SW 1271 (cell line): ENCODE data around the gene CGN.

Source experiments
- DNase-seq, 2 experiments: peaks; one replicate each; lab custom pipeline; 2025; lab: John Stamatoyannopoulos, UW

The CGN gene

DNA sequence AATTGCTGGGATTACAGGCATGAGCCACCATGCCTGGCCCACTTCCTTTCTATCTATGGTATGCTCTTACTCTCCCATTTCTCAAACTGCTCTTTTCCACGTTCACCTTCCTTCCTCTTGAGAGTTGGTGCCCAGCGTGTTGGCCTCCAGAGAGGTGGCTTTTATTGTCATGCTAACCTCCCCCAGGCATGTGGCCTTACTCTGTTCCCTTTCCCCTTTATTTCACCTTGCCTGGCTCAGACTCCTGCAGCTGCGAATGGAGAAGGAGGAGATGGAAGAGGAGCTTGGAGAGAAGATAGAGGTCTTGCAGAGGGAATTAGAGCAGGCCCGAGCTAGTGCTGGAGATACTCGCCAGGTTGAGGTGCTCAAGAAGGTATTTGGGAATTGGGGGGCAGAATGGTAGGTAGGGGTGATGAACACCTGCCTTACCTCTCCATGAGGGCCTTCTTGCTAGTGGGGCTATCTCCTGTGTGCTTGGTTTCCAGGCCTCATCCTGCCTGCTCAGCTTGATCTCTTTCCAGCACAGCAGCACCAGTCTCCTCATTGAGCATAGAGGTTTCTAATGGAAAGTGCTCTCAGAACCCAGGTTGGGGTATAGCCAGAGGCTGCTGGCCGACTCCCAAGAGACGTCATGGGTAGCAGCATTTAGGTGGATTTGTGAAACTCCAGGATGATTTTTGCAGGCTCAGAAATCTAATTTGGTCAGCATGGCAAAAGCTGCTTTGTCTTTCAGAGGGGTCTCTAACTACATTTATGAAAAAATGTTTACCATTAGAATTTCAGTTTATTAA is 15.7 kb downstream of the CGN start:
- DNase-seq = no peak

DNA sequence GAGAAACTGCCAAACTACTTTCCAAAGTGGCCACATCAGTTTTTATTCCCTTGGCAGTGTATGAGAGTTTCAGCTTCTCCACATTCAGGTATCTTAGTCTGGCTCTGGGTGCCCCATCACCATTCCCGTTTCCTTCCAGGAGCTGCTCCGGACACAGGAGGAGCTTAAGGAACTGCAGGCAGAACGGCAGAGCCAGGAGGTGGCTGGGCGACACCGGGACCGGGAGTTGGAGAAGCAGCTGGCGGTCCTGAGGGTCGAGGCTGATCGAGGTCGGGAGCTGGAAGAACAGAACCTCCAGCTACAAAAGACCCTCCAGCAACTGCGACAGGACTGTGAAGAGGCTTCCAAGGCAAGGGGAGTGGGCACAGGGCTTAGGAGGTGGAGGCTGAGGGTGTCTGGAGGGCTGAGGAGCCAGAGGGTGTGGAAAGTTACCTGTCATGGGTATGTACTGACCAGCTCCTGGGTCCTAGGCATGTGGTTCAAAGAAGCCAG is 18.1 kb downstream of the CGN start:
- DNase-seq = no peak

DNA sequence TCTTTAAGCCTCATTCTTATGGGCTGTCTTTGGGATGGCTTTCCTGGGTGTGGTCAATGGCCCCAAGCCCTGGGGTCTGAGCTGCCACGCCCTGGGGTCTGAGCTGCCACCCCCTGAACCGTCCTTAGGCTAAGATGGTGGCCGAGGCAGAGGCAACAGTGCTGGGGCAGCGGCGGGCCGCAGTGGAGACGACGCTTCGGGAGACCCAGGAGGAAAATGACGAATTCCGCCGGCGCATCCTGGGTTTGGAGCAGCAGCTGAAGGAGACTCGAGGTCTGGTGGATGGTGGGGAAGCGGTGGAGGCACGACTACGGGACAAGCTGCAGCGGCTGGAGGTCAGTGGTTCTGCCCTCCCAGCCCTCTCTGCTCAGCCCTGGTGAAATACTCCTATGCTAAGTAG is 18.6 kb downstream of the CGN start:
- no peak for DNase-seq

DNA sequence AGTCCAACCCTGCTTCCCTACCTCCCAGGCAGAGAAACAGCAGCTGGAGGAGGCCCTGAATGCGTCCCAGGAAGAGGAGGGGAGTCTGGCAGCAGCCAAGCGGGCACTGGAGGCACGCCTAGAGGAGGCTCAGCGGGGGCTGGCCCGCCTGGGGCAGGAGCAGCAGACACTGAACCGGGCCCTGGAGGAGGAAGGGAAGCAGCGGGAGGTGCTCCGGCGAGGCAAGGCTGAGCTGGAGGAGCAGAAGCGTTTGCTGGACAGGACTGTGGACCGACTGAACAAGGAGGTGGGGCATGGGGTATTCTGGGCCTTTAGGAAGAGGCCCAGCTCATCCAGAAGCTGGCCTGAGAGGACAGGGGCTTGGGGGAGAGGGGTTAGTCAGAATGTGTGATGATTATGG is 19.3 kb downstream of the CGN start:
- DNase-seq = no peak

DNA sequence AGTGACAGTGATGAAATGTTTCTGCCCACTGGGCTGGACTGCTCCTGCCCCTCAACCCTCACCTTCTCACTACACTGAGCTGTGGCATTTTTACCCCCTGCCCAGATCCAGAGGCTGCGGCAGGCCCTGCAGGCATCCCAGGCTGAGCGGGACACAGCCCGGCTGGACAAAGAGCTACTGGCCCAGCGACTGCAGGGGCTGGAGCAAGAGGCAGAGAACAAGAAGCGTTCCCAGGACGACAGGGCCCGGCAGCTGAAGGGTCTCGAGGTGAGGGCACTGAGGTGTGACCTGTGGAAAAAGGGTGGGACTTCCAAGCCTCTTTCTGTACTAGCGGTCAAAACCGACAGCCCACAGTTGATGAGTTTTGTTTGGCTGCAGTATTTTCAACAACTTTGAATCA is 22.7 kb downstream of the CGN start:
- no peak for DNase-seq

DNA sequence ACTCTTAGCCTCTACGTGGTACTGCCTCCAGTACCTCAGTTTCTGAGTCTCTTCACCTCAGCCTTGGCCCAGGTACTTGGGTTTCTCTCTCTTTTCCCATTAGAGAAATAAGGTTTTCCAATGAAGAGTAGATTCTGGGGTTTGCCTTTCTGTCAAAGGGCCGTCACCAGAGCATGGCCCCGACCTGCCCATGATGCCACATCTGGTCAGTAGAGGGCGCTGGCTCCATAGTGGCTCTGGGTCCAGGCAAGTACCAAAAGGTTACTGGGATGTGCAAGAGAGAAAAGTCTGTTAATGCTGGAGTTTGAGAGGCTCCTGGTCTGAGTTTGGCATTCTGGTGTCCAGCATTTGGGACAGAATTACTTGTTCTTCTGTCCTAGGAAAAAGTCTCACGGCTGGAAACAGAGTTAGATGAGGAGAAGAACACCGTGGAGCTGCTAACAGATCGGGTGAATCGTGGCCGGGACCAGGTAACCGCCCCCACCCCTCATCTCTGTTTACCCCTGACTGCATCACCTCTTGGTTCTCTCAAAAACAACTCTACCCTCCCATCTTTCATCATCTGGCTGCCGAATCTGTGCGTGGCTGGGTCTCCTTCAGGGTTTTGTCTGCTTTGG is 23.6 kb downstream of the CGN start:
- peak in 1 of 2 experiments; percentile 35 for DNase-seq

DNA sequence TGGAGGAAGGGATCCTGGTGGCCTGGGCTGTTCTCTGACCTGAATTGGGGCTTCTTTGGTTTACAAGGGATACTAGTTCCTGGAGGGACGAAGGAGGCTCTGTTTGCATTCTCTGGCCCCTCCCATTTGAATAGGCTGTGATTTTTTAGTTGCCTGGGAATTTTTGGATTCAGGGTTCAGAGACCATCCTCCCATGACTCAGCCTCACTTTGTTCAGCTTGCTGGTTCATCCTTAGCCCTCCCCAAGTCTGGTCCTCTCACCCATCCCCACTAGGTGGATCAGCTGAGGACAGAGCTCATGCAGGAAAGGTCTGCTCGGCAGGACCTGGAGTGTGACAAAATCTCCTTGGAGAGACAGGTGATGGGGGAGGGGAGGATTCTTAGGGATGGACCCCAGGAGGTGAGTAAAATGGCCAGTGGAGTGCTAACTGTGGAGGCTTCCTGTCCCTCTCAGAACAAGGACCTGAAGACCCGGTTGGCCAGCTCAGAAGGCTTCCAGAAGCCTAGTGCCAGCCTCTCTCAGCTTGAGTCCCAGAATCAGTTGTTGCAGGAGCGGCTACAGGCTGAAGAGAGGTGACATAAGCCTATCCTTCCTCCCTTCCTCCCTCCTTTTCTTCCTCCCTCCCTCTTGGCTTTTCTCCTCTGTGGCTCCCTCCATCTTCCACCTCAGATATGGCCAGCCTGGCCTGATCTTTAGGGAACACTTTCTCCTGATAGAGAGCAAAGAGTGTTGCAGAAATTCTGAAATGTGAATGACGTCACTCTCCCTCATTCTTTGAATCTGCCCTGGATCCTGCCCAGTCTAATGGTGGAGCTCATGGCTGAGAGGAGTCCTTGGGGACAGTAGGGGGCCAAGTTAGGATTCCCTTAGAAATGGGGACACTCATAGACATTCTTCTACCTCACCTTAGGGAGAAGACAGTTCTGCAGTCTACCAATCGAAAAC is 24.4 kb downstream of the CGN start:
- no peak for DNase-seq

DNA sequence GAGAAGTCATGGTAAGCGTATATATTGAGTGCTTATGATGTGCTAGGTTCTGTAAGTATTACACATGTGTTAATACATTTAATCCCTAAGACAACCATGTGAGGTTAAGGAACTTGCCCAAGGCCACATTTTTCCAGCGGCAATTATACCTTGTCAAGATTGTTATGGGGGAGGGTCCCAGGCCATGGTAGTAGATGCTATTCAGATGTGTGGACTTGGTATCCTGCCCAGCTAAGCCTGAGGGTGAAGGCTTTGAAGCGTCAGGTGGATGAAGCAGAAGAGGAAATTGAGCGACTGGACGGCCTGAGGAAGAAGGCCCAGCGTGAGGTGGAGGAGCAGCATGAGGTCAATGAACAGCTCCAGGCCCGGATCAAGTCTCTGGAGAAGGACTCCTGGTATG is 25.3 kb downstream of the CGN start:
- DNase-seq = no peak

DNA sequence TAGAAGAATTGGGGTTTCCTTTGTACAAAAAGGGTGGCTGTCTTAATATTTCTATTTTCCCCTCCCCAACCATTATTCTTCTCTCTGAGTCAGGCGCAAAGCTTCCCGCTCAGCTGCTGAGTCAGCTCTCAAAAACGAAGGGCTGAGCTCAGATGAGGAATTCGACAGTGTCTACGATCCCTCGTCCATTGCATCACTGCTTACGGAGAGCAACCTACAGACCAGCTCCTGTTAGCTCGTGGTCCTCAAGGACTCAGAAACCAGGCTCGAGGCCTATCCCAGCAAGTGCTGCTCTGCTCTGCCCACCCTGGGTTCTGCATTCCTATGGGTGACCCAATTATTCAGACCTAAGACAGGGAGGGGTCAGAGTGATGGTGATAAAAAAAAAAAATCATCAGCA is 25.9 kb downstream of the CGN start:
- peak; percentile 58 to 65 for DNase-seq

DNA sequence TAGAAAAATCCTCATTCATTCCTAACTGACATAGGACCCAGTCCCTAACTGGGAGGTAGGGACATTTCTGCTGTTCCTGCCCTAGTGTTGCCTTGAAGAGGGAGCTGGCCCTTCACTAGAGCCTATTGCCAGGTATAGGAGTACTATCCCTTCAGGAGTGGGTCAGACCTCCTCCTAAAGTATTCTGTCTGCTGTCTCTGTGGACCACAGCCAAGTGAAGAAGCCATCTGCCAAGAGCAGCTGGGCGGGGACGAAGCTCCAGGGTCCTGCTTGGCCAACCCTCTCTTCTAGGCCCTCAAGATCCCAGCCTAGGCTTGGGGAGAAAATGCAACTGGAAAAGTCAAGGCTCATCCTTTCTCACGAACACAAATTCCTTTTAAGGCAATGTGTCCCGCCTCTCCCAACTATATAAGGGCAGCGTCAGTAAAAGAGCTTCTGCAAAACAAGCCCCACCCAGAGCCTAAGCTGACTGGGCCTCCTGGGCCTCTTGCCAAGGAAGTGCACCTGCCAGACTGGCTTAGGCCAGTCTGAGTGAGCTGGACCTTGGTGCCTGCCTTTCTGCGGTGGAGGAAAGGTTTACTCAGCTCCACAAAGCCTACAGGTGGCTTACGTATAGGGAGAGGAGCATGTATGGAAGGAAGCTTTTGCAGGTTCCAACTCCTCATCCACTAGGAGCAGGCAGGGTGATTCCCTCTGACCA is 28.3 kb downstream of the CGN start:
- peak in 1 of 2 experiments; percentile 65 for DNase-seq

DNA sequence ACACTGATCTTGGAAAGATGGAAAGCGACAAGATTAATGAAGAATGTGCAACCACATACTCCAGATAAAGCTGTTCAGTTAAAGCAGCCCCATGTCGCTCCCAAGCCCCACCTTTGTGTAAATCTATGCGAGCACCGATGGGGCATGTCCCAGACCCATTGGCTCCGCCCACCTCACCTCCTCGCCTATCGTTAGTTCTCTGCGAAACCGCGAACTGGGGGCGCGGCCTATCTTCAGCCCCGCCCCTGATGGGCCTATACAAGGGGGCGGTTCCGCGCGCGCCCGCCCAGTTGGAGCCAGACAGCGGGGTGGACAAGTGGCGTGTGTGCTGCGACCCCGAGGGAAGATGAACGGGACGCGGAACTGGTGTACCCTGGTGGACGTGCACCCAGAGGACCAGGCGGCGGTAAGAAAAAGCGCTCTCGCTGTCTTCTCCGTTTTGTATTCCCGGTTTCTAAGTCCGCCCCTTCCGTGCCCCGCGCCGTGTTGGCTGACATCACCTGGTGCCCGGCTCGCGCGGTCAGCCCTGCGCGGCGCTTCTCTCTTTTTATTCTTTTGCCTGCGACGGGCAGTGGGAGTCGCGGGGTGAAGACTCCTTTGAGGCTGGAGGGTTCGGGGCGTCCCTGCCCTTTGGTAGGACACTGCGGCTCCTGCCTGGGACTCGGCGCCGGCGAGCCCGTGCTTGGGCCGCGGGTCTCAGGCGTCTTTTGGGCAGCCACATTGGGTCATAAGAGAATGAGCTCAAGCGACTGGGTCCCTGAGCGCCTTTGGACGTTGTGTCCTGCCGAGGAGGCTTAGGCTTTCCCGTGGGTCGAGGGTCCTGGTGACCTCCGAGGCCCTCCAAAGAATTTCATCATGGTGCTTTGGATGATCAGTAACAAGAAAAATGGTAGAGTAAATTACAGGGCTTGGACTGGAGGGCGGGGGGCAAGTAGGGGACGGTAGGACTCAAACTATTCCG is 29.1 kb downstream of the CGN start, which contains the start of gene TUFT1:
TUFT1 (plus strand) TSS at position 289 of the 961 bp plus-strand sequence; CDS start at position 347, 58 bp downstream.
- DNase-seq = peak; percentile 64 to 79

DNA sequence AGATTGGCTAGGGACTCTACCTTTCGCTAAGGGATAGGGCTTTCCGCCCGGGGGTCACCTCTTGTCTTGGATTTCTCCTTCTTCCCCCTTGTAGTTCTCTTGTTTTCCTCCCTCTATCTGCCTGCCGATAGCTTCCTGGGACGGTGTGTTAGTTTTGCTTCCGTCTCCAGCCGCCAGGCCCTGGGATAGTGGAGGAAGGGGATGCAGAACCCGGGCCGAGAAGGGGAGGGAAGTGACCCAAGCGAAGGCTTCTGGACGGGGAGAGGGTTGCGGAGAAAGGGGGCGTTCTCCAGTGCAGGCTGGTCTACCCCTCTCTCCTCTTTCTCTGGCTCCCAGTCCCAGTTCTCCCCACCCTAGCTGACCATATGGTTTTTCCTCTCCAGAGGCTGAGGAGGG is 29.8 kb downstream of the CGN start:
- no peak for DNase-seq

DNA sequence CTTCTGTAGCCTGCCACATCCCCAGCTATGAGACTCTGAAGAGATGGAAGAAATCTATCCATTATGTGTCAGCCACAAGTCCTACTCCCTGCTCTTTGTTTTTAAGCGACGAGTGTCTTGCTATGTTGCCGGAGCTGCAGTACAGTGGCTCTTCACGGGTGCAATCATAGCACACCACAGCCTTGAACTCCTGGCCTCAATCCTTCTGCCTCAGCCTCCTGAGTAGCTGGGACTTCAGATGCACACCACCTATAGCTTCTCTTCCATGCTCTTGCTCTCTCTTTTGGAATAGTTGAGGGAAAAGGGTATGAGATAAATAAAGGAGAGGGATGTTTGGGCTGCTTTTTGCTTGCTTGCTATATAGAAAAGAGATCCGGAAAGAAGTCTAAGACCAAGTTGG is 30.6 kb downstream of the CGN start:
- DNase-seq = no peak

DNA sequence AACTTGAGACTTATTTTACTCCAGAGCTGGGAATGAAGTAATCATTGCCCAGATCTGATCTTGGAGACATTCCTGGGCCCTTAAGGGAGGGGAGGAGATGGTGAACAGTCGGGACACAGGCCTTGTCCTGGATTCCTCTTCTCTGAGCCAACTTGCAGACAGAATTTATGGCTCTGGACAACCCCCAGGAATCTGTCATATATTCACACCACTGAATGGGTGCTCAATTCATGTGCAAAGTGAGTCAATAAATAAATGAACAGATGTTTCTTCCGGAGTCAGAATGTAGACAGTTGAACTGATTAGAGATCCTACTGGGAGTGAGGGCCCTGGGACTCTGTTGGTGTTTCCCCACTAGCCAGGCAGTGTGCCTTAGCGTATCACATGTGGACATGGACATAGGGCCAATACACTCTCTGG is 31.5 kb downstream of the CGN start:
- DNase-seq = no peak

DNA sequence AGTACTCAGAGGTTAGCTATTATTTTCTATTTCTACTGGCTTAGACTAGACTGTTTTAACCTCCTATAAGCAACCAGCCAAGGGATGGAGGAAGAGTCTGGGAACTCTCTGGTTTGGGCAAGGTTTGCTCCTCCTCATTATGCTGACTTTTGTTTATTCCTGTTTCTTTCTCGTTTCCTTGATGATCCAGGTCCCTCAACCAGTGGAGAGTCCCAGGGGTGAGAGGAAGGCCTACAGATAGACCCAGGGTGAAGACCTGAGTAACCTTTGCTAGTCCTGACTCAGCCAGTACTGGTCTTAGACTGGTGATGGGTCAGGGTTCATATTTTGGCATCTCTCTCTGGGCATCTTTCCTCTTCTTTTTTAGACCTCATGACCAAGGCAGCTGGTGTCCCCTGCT is 34.4 kb downstream of the CGN start:
- DNase-seq = peak in 1 of 2 experiments; percentile 10

DNA sequence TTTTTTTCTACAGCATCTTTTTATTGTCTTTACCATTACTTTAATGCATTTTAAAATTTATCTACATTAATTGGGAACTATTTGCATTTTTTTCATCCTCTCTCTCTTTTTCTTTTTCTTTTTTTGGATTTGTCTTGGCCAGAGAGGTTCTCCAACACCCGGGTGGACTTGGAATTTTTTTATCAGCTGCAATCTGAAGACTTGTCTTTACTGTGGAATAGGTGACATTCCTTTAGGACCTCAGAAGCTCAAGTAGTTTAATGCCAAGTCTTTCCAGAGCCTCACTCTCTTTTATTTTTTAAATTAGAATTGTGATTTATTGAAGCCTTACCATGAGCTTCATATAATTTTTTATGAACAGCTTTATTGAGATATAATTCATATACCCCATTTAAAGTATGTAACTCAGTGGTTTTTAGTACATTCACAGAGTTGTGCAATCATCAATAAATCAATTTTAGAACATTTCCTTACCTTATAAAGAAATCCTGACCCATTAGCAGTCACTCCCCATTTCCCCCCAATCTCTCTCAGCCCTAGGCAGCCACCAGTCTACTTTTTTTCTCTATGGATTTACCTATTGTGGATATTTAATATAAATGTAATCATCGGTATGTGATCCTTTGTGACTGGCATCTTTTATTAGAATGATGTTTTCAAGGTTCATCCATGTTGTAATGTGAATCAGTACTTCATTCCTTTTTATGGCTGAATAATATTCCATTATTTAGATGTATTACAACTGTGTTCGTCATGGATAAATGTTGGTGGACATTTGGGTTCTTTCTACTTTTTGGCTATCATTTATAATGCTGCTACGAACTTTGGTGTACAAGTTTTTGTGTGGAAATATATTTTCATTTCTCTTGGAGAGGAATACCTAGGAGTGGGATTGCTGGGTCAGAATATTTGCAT is 35.1 kb downstream of the CGN start:
- DNase-seq = no peak

DNA sequence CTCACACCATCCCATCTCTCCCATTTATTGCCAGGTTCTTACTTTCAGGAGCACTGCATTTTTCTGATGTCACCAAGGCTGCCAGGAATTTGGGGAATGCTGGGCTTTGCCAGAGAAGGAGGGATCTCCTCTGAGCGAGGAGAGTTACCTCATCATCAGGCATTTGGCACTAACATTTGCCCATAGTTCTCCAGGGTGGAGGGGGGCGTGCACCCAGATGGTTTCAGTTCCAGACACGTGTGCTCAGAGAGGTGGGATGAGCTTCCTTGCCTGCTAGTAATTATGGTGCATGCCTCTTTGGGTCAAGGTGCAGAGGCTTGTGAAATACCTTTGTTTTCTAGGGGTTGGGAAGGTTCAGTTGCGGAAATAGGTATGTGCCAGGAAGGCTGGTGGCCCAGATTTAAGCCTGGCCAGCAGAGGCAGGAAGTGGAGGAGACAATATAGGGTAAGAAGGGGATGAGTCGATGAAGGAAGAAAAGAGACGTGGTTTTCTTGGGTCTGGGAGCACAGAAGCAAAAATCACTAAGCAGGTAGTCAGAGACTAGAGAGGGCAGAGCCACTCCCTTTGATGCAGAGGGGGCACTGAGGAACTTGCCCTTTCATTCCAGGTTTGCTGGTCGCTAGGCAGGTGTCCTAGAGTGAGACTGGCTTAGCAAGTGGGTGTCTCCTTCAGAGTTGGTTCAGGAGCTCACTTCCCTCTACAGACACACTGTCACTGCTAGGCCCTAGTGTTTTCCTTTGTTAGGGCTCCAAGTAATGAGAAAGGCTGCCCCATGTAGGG is 36.1 kb downstream of the CGN start:
- peak; percentile 70 to 83 for DNase-seq

DNA sequence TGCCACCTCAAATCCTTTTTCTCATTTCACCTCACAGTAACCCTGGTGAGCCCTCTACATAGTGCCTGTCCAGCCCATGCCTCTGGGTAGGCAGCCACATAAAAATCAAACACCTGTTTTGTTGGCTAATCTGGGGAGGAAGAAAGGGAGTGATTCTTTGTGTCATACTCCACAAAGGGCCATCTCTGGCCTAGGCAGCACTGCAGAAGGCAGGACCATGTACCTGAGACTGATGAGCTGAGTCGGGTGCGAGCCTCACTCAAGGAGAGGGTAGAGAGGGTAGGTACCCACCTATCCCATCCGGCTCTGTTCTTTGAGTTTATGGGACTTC is 36.7 kb downstream of the CGN start:
- DNase-seq = no peak

DNA sequence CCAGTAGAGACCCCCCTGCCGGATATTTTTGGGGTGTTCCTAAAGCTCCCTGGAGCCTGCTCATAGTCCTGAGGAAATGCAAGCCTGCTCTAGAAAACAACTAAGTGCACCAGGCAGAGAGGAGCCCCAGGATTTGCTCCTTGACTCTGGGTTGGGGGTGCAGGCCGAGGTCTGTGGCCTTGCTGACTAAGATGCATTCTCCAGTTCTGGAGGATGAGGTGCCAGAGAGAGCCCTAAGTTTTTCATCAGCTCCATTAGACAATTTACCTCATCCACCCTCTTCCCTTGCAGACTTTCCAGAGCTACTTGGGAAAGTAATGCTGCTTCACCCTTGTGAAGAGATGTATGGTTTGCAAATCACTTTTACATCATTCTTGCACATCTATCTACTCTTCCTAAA is 38.0 kb downstream of the CGN start:
- no peak for DNase-seq
